Adipocyte (in vitro differentiated cells): ENCODE results near the gene SNAI3.
"Not testable (repeated sequence)": the region's sequence is repeated elsewhere in the genome, so short reads cannot be mapped to it uniquely, and the experiment has no call there.

Experiments used
- DNase-seq: peaks from one replicate; pipeline ENCODE4 v3.0.0-alpha.2; 2015; ENCODE audit warnings: low read depth
- H3K27me3 ChIP-seq: replicated peaks from 2 replicates; pipeline ENCODE4 v1.7.0; 2013; ENCODE audit warnings: mild to moderate bottlenecking, low read length, moderate library complexity; ENCODE audit not compliant: control insufficient read depth, insufficient read depth
- H3K36me3 ChIP-seq: 2 replicates; pipeline ENCODE4 v1.7.0; 2013; ENCODE audit warnings: low read length, mild to moderate bottlenecking, moderate library complexity; ENCODE audit not compliant: control insufficient read depth, insufficient read depth, severe bottlenecking
- H3K4me1 ChIP-seq: 2 replicates; pipeline ENCODE4 v1.7.0; 2013; ENCODE audit warnings: mild to moderate bottlenecking, low read length, moderate library complexity; ENCODE audit not compliant: control insufficient read depth, insufficient read depth
- H3K4me3 ChIP-seq: 2 replicates; pipeline ENCODE4 v1.7.0; 2013; ENCODE audit warnings: mild to moderate bottlenecking, low read length, moderate library complexity
- H3K9ac ChIP-seq: 2 replicates; pipeline ENCODE4 v1.7.0; 2013; ENCODE audit warnings: mild to moderate bottlenecking, low read length, moderate library complexity
- H3K9me3 ChIP-seq: 2 replicates; pipeline ENCODE4 v1.7.0; 2013; ENCODE audit warnings: mild to moderate bottlenecking, low read length, moderate library complexity; ENCODE audit not compliant: control insufficient read depth

Gene SNAI3

DNA sequence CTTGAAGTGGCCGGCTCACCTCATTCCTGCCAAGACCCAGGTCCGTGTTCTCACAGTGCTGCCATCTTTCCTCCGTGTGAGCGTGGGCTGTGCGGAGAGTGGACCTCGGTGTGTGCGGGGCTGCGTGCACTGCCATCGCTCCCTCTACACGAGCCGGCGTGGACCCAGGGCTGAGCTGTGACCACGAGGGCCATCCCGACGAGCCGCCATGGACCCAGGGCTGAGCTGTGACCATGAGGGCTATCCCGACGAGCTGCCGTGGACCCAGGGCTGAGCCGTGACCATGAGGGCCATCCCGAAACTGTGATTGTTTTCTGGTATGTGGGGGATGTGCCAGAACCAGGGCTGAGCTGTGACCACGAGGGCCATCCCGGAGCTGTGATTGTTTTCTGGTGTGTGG, 14.5 kb downstream of the SNAI3 start:
- no peak overlapping the region for H3K9ac ChIP-seq
- no peak for DNase-seq
- H3K4me3 ChIP-seq = no peak overlapping the region
- H3K4me1 ChIP-seq = peaks cover 11% of the 10 kb centered on the region
- H3K27me3 ChIP-seq = no peaks in the 10 kb centered on the region
- no peaks in the 10 kb centered on the region for H3K9me3 ChIP-seq
- H3K36me3 ChIP-seq = peaks cover 4% of the 10 kb centered on the region

DNA sequence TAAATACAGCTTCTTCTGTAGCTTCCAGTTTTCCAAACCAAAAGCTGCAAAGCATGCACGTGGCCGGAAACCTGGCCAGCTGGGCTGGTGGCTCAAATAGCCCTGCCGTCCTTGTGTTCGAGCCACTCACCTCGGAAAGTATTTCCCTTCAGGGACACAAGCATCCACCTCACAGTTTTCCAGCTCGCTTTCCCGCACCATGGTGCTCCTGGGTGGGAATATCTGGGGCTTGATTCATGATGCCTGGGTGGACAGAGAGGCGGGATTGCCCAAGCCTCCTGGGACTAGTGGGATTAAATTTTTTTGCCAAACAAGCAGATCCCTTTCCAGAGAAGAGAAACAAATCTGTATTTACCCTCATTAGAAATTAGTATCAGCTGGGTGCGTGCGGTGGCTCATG, 16.3 kb downstream of the SNAI3 start:
- H3K9ac ChIP-seq = no peak overlapping the region
- H3K9me3 ChIP-seq = no peaks in the 10 kb centered on the region
- H3K4me1 ChIP-seq = peaks cover 15% of the 10 kb centered on the region
- peaks cover 5% of the 10 kb centered on the region for H3K36me3 ChIP-seq
- no peak overlapping the region for H3K4me3 ChIP-seq
- DNase-seq = no peak
- no peaks in the 10 kb centered on the region for H3K27me3 ChIP-seq

DNA sequence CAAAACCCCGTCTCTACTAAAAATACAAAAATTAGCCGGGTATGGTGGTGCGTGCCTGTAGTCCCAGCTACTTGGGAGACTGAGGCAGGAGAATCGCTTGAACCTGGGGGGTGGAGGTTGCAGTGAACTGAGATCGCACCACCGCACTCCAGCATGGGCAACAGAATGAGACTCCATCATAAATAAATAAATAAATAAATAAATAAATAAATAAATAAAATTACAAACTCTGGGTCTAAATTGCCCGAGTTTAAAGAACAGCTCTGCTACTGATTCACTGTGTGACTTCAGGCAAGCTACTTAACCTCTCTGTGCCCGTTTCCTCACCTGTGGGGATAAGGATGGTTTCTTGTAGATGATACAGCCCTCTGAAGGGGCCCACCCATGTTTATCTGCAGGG, 16.8 kb downstream of the SNAI3 start:
- not testable (repeated sequence) for H3K4me3 ChIP-seq, H3K9ac ChIP-seq, H3K9me3 ChIP-seq, DNase-seq, H3K27me3 ChIP-seq, H3K36me3 ChIP-seq
- peaks cover 20% of the 10 kb centered on the region for H3K4me1 ChIP-seq

DNA sequence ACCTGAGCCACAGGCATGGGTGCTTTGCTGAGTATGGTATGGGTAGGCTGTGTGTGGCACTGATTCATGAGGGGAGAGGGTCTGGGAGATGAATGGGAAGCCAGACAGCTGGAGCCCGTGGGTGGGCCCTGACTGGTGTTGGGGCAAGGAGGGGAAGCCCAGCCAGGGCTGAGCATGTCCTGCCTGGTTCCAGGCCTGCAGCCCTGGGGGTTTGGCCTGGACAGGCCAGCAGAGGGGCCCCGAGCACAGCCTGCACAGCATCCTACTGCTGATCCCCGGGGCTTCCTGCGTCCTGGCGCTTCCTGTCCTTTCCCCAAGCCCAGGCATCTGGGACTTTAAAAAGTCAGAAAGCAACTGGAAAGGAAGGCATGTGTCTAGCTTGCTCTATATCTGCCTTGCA, 18.8 kb downstream of the SNAI3 start:
- DNase-seq = no peak
- no peak overlapping the region for H3K9ac ChIP-seq
- peaks cover 23% of the 10 kb centered on the region for H3K4me1 ChIP-seq
- H3K4me3 ChIP-seq = no peak overlapping the region
- no peaks in the 10 kb centered on the region for H3K27me3 ChIP-seq
- H3K36me3 ChIP-seq = peaks cover 4% of the 10 kb centered on the region
- H3K9me3 ChIP-seq = no peaks in the 10 kb centered on the region

DNA sequence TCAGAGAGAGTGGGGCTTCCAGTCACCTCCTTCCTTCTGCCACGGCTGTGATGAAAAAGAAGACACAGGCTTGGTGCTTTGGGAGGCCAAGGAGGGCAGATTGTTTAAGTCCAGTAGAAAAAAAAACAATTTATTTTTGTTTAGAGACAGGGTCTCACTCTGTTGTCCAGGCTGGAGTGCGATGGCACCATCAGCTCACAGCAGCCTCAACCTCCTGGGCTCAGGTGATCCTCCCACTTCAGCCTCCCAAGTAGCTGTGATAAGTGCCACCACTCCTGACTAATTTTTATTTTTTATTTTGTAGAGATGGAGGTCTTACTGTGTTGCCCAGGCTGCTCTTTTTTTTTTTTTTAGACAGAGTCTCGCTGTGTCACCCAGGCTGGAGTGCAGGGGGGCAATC, 20.7 kb downstream of the SNAI3 start:
- Histone ChIP-seq H3K27me3 (no peaks in the 10 kb centered on the region), H3K4me1 (peaks cover 22% of the 10 kb centered on the region), H3K36me3 (peaks cover 4% of the 10 kb centered on the region), H3K9ac (no peak overlapping the region), H3K9me3 (no peaks in the 10 kb centered on the region), H3K4me3 (no peak overlapping the region)
- no peak for DNase-seq

DNA sequence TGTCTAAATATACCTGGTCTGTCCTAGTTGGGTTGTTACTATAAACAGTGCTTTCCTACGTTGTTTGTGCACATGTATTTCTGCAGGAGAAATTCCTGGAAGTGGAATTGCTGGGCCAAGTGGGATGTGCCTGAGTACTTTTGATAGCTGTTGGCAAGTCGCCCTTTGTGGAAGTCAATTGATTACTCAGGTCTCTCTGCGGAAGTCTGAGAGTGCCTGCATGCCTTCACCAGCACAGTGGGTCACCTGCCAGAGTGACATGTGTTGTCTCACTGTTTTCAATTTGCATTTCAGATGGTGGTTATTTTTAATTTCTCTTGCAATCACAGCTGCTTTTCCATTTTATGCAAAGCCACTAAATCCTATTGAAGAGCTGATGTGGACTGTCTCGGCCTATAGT, 21.2 kb downstream of the SNAI3 start:
- Histone ChIP-seq H3K4me3 (peak overlapping the region; percentile 3), H3K4me1 (peaks cover 18% of the 10 kb centered on the region), H3K9ac (no peak overlapping the region), H3K36me3 (peaks cover 4% of the 10 kb centered on the region), H3K9me3 (no peaks in the 10 kb centered on the region), H3K27me3 (no peaks in the 10 kb centered on the region)
- no peak for DNase-seq

DNA sequence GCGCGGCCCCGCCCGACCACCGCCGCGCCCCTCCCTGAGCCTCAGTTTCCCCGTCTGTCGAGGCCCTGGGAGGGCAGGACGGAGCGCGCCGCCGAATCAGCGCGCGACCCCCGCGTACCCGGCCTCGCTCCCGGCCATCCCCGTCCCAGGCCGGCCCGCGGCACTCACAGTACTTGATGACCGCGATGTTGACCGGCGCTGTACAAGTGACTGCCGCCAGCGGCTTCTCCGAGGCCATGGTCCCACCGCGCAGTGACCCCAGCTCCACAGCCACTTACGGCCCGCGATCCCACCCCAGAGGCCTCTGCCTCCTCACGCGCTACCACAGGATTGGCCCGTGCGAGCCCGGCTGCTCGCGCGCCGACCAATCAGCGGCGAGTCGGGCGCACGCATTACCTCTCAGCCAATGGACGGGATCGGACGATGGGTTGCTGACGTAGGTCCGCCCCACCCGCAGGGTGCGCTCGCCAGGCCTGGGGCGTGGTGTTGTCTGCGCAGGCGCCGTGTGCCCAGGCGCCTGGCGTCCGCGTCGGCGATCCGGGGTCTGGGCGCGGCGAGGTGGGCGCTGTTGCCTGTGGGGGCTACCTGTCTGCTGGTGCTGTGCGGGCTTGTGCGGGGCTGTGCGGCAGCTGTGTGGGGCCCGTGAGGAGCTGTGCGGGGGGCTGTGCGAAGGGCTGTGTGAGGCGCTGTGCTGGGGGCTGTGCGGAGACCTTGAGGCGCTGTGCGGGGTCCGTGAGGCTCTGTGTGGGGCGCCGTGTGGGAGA, 23.3 kb downstream of the SNAI3 start, which contains the start of gene MVD:
Gene MVD (minus strand): TSS at position 249 of the 764 bp plus-strand sequence. CDS start 11 bp downstream, at position 238.
- no peaks in the 10 kb centered on the region for H3K27me3 ChIP-seq
- peaks cover 18% of the 10 kb centered on the region for H3K36me3 ChIP-seq
- no peaks in the 10 kb centered on the region for H3K9me3 ChIP-seq
- DNase-seq = peak; percentile 99
- H3K4me1 ChIP-seq = peaks cover 13% of the 10 kb centered on the region
- peak within 1 kb of the TSS; percentile 99 for H3K9ac ChIP-seq
- H3K4me3 ChIP-seq = peak within 1 kb of the TSS; percentile 90

DNA sequence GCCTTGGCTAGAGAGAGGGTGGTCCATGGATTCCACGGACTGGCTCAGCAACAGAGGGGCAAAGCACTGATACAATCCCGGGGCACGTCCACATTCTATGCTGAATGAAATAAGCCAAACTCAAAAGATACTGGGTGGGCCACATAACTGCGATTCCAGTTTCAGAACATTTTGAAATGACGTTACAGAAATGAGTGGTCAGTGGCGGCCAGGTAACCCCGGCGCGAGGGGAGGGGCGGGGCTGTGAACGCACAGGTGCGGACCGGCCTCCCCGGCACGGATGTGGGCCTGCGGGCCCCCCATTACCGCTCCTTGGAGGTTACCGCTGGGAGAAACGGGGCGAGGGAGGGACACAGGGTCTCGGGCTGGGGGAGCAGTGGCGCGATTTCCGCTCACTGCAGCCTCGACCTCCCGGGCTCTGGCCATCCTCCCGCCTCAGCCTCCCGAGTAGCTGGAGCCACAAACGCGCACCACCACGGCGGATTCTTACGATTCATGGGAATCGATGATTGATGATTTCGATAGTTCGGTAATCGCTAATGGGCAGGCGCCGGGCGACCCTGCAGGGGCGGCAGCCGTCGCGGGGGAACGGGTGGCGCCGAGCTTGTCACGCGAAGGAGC, 24.0 kb downstream of the SNAI3 start:
- no peaks in the 10 kb centered on the region for H3K9me3 ChIP-seq
- peaks cover 25% of the 10 kb centered on the region for H3K36me3 ChIP-seq
- peak overlapping the region; percentile 99 for H3K9ac ChIP-seq
- peaks cover 13% of the 10 kb centered on the region for H3K4me1 ChIP-seq
- peak overlapping the region; percentile 90 for H3K4me3 ChIP-seq
- H3K27me3 ChIP-seq = no peaks in the 10 kb centered on the region
- DNase-seq = peak; percentile 44

DNA sequence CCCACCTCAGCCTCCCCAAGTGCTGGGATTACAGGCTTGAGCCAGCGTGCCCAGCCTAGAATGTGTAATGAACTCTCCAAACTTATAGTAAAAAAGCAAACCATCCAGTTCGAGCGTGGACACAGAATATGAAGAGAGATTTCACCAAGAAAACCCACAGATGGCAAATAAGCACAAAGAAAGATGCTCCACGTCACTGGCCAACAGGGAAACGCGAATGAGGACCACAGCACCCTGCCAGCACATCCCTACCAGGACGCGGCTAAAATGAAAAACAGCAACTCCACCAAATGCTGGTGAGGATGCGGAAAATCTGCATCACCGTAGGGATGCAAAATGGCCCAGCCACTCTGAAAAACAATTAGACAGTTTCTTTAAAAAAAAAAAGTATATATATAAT, 24.8 kb downstream of the SNAI3 start:
- Histone ChIP-seq H3K4me3 (peak overlapping the region; percentile 90), H3K27me3 (no peaks in the 10 kb centered on the region), H3K4me1 (peaks cover 13% of the 10 kb centered on the region), H3K36me3 (peaks cover 33% of the 10 kb centered on the region), H3K9me3 (no peaks in the 10 kb centered on the region), H3K9ac (peak overlapping the region; percentile 72)
- DNase-seq = no peak

DNA sequence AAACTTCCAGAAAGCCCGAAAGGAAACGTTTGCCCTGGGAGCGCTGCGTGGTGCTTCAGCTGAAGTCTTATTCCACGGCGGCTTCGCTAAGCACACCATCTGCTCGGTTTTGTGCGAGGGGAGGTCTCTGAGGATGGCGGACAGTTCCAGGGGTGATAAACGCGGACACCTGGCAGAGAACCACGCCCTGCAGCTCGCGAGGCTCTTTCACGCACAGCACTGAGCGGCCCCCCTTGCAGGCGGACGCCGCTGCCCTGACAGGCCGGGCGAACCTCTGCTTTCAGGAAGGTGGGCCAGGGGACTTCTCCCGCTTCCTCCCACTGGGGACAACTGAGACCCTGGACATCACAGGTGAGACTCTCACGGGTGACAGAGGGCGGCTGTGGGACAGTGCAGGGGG, 27.1 kb downstream of the SNAI3 start:
- Histone ChIP-seq H3K4me3 (peak overlapping the region; percentile 58), H3K9ac (peak overlapping the region; percentile 29), H3K9me3 (no peaks in the 10 kb centered on the region), H3K27me3 (no peaks in the 10 kb centered on the region), H3K36me3 (peaks cover 53% of the 10 kb centered on the region), H3K4me1 (peaks cover 3% of the 10 kb centered on the region)
- no peak for DNase-seq

DNA sequence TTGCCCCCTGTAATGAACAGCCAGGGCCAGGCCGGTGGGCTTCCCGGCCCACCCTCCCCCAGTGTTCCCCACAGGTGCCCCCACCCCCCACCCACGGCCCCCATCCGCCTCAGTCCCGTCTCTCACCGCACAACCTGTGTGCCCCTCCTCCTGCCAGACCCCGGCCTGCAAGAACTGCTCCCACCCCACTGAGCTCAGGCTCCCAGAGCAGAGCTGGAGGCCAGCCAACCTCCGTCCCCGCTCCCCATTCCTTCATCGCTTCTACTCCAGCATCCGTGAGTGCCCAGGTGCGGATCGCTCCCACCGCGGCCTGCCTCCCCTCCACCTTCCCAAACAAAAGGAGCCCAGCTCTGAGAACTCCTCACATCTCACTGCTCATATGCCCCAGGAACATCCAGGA, 27.6 kb downstream of the SNAI3 start:
- H3K9me3 ChIP-seq = no peaks in the 10 kb centered on the region
- DNase-seq = no peak
- peaks cover 57% of the 10 kb centered on the region for H3K36me3 ChIP-seq
- peak overlapping the region; percentile 29 for H3K9ac ChIP-seq
- H3K27me3 ChIP-seq = no peaks in the 10 kb centered on the region
- peak overlapping the region; percentile 58 for H3K4me3 ChIP-seq
- H3K4me1 ChIP-seq = no peaks in the 10 kb centered on the region
